HepG2 (cell line): Measurements from ENCODE around the gene PRPSAP1. TPM values are rescaled to one million over a fixed set of nuclear protein-coding genes. Genes with fewer than 3 reads are reported as not detected.
A peak's percentile ranks its signal among the peaks of the same experiment; 100 is the strongest.

ENCODE experiments used
- DZIP1 ChIP-seq: sonication (generic); formaldehyde crosslinking; IDR thresholded peaks from 2 replicates; pipeline ENCODE4 v1.5.0; 2020; ENCODE audit warnings: mild to moderate bottlenecking, missing genetic modification reagents
- HMGXB4 ChIP-seq, 2 experiments: sonication (generic) in 1 of 2; formaldehyde crosslinking in 1 of 2; IDR thresholded peaks; 2 replicates each; pipeline versions ENCODE4 v1.4.0 to v1.6.1; 2018 to 2020; ENCODE audit warnings: missing genetic modification reagents in 2 of 2, borderline replicate concordance in 1 of 2, low read depth in 1 of 2, mild to moderate bottlenecking in 1 of 2, missing biosample characterization in 1 of 2
- PRDM15 ChIP-seq: sonication (generic); formaldehyde crosslinking; IDR thresholded peaks from 2 replicates; pipeline ENCODE4 v1.4.0; 2020; ENCODE audit warnings: missing genetic modification reagents
- PRPF4 ChIP-seq: fragments of 200-400 bp; formaldehyde crosslinking; IDR thresholded peaks from 2 replicates; pipeline ENCODE4 v1.6.1; 2016; ENCODE audit warnings: low read length, low read depth; ENCODE audit not compliant: poor library complexity, severe bottlenecking
- RBAK ChIP-seq: sonication (generic); formaldehyde crosslinking; IDR thresholded peaks from 2 replicates; pipeline ENCODE4 v1.5.1; 2020; ENCODE audit warnings: mild to moderate bottlenecking, missing genetic modification reagents
- RBM22 ChIP-seq: fragments of 200-400 bp; formaldehyde crosslinking; optimal IDR thresholded peaks from 2 replicates; pipeline ENCODE3; 2017; ENCODE audit warnings: mild to moderate bottlenecking, low read length, moderate library complexity
- RCOR2 ChIP-seq: IDR thresholded peaks from 2 replicates; pipeline ENCODE4 v1.6.1; 2016; ENCODE audit warnings: missing biosample characterization, missing genetic modification reagents
- SMAD3 ChIP-seq: sonication (generic); formaldehyde crosslinking; IDR thresholded peaks from 2 replicates; pipeline ENCODE4 v1.4.0; 2020; ENCODE audit warnings: missing genetic modification reagents
- THAP11 ChIP-seq: IDR thresholded peaks from 2 replicates; pipeline ENCODE4 v1.6.1; 2016; ENCODE audit warnings: missing biosample characterization, missing genetic modification reagents
- ZC3H4 ChIP-seq: sonication (generic); formaldehyde crosslinking; IDR thresholded peaks from 2 replicates; pipeline ENCODE4 v1.4.0; 2020; ENCODE audit warnings: missing genetic modification reagents, borderline replicate concordance
- ZNF513 ChIP-seq: sonication (generic); formaldehyde crosslinking; conservative IDR thresholded peaks from 2 replicates; pipeline ENCODE4 v1.5.0; 2020; ENCODE audit warnings: missing genetic modification reagents
- ZNF530 ChIP-seq: sonication (generic); formaldehyde crosslinking; IDR thresholded peaks from 2 replicates; pipeline ENCODE4 v1.5.0; 2020; ENCODE audit warnings: low read depth, mild to moderate bottlenecking, missing genetic modification reagents
- ZNF543 ChIP-seq: sonication (generic); formaldehyde crosslinking; IDR thresholded peaks from 2 replicates; pipeline ENCODE4 v1.4.0; 2020; ENCODE audit warnings: mild to moderate bottlenecking, missing genetic modification reagents
- ZNF572 ChIP-seq: sonication (generic); formaldehyde crosslinking; IDR thresholded peaks from 2 replicates; pipeline ENCODE4 v1.5.1; 2020; ENCODE audit warnings: mild to moderate bottlenecking, missing genetic modification reagents
- ZNF678 ChIP-seq: sonication (generic); formaldehyde crosslinking; IDR thresholded peaks from 2 replicates; pipeline ENCODE4 v1.4.0; 2020; ENCODE audit warnings: mild to moderate bottlenecking, missing genetic modification reagents
- ZNF780A ChIP-seq: sonication (generic); formaldehyde crosslinking; IDR thresholded peaks from 2 replicates; pipeline ENCODE4 v1.8.0; 2022; ENCODE audit warnings: mild to moderate bottlenecking, missing genetic modification reagents, moderate library complexity
- polyA plus RNA-seq, 8 experiments: library from polyadenylated mRNA; depleted of rRNA in 3 of 8; stranded (reverse) in 7 of 8; unstranded in 1 of 8; fragments of >200 nt; fragmentation: Illumina TruSeq in 4 of 8; extraction: Trizol in 4 of 8; gene quantifications; 2 replicates each; pipeline versions ENCODE4 v1.2.1 to v1.2.3, GENCODE V29; 2011 to 2016; ENCODE audit warnings: low read depth in 4 of 8, missing spikeins in 1 of 8, mixed read lengths in 1 of 8; ENCODE audit not compliant: insufficient read depth in 1 of 8
- total RNA-seq, 5 experiments: library from RNA; depleted of rRNA; stranded (reverse); fragments of >200 nt; fragmentation: Illumina TruSeq; extraction: Trizol; gene quantifications; 2 replicates each; pipeline ENCODE4 v1.2.3, GENCODE V29; 2016; ENCODE audit warnings: low read depth in 1 of 5
- TF ChIP-seq, protein P1 (sequence below): sonication (generic); formaldehyde crosslinking; IDR thresholded peaks from 2 replicates; pipeline ENCODE4 v1.5.1; 2020; ENCODE audit warnings: mild to moderate bottlenecking, missing genetic modification reagents, borderline replicate concordance

PRPSAP1 gene
- total and polyA plus RNA-seq, 2 of the 13 experiments (the other 11 are each of a cell fraction or from before 2014, with no cell fraction given) = 91.1 to 314 TPM

DNA sequence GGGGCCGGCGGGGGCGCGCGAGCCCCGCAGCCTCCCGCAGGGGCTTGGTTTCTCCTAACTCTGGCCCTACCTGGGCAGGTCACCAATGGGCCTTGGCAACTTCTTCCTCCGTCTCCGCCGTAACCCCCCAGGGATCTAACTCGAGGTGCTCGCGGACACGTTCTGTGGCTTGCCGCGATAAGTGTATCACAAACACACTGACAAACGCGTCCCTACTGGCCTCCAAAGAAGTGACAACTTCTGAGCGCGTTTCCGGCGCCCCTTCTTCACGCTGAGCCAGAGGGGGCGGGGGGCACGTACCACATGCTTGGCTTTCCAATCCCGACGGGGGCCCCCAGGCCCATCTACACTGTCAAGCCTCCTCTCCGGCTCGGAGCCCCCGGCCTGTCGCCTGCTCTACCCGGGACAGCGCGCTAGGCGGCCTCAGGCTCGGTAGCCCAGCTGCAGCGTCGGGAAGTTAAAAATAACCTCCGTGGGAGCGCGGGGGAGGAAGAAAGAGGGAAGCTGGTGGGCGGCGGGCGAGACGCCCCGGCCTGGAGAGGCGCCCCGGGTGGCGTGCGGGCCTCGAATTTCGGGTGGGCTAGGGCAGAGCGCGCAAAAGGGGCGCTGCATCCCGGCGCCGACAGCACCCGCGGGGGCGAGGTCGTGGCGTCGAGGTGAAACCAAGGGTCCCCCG lies 30.0 kb upstream of the PRPSAP1 start (continued):
- TF ChIP-seq ZNF513 (CRISPR knock-in tag) = no peak
- TF ChIP-seq PRPF4 = no peak
- TF ChIP-seq ZNF780A = no peak
- peak; percentile 43; the same call in 1 of the 2 replicates for TF ChIP-seq DZIP1 (CRISPR knock-in tag)
- peak; percentile 99 for TF ChIP-seq ZC3H4 (CRISPR knock-in tag)
- no peak for TF ChIP-seq ZNF678 (CRISPR knock-in tag)
- TF ChIP-seq HMGXB4 (CRISPR knock-in tag; IDR thresholded peaks at IDR 0.05; ENCODE audit: borderline replicate concordance in 1 of 2, low read depth in 1 of 2) = peak; percentile 14 to 72; a peak in 3 of 4 replicates
- peak; percentile 50 for TF ChIP-seq ZNF543 (CRISPR knock-in tag)
- 0 out of 2 replicates have a peak, but pooled peaks have one; percentile 26 for TF ChIP-seq SMAD3 (CRISPR knock-in tag)
- TF ChIP-seq, protein P1, sequence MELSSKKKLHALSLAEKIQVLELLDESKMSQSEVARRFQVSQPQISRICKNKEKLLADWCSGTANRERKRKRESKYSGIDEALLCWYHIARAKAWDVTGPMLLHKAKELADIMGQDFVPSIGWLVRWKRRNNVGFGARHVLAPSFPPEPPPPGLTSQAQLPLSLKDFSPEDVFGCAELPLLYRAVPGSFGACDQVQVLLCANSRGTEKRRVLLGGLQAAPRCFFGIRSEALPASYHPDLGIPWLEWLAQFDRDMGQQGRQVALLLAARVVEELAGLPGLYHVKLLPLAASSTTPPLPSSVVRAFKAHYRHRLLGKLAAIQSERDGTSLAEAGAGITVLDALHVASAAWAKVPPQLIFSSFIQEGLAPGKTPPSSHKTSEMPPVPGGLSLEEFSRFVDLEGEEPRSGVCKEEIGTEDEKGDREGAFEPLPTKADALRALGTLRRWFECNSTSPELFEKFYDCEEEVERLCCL (CRISPR knock-in tag) = no peak
- no peak for TF ChIP-seq PRDM15 (CRISPR knock-in tag)
- TF ChIP-seq THAP11 (CRISPR knock-in tag) = peak; percentile 0; the same call in 1 of the 2 replicates
- no peak for TF ChIP-seq RBAK (CRISPR knock-in tag)
- TF ChIP-seq ZNF530 (CRISPR knock-in tag) = no peak
- peak; percentile 95 for TF ChIP-seq RBM22
- TF ChIP-seq RCOR2 (CRISPR knock-in tag) = 0 out of 2 replicates have a peak, but pooled peaks have one; percentile 32
- no peak for TF ChIP-seq ZNF572 (CRISPR knock-in tag)
